ENCODE measurements around the gene LYPD1. TPM values are rescaled to one million over a fixed set of nuclear protein-coding genes. Genes with fewer than 3 reads are reported as not detected.

Gene LYPD1
- total RNA-seq, 1 experiment from 2014 or later, result 5.1 TPM

- Histone ChIP-seq H3K79me2 (ENCODE audit: low read depth) (peaks cover under 1% of the 10 kb centered on the region; the same call in 1 of the 2 replicates), H3K4me1 (replicated peaks; ENCODE audit: insufficient read depth) (no peaks in the 10 kb centered on the region), H3K9me2 (ENCODE audit: insufficient read depth) (no peaks in the 10 kb centered on the region), H3K4me2 (no peak overlapping the region), H3K27me3 (ENCODE audit: insufficient read depth, low read depth) (no peaks in the 10 kb centered on the region), H3K9me3 (ENCODE audit: insufficient read depth, low read depth) (no peaks in the 10 kb centered on the region), H3K27ac (no peak overlapping the region), H4K20me1 (ENCODE audit: insufficient read depth) (peaks cover 15% of the 10 kb centered on the region; the same call in 1 of the 2 replicates), H3K4me3 (no peak overlapping the region), H2AFZ (no peak overlapping the region), H3F3A (ENCODE audit: insufficient read depth, low read depth) (no peaks in the 10 kb centered on the region), H3K36me3 (ENCODE audit: low read depth) (no peaks in the 10 kb centered on the region)
- TF ChIP-seq CTCF (conservative IDR thresholded peaks at IDR 0.05), result no peak
- no peak for TF ChIP-seq EZH2 (IDR thresholded peaks at IDR 0.05; ENCODE audit: low read depth)
- BruUV-seq (replicated peaks), result no TSS peak
- intact Hi-C loops (cut with micrococcal nuclease; ENCODE audit: unreplicated experiment), result no loop called here
- ChIA-PET CTCF (no interaction called here), POLR2A (ENCODE audit: unreplicated experiment) (no interaction called here)
- no peak for DNase-seq
Observed at GRCh38 chr2:132608311-132608710, 61.7 kb downstream of the LYPD1 start.

- CTCF ChIA-PET, result no interaction called here
- BruUV-seq (replicated peaks), result no TSS peak
- peaks cover 14% of the 10 kb centered on the region for H4K20me1 ChIP-seq (ENCODE audit: insufficient read depth)
Observed at GRCh38 chr2:132607426-132608090, 62.4 kb downstream of the LYPD1 start.

GRCh38 chr2:132606649-132607048, 63.4 kb downstream of the LYPD1 start:
- POLR2A ChIA-PET (ENCODE audit: unreplicated experiment), result no interaction called here
- TF ChIP-seq CTCF (conservative IDR thresholded peaks at IDR 0.05) (no peak), EZH2 (IDR thresholded peaks at IDR 0.05; ENCODE audit: low read depth) (no peak)

More at GRCh38 chr2:132607426-132608090, 62.4 kb downstream of the LYPD1 start:
- Histone ChIP-seq H3K4me1 (replicated peaks; ENCODE audit: insufficient read depth) (no peaks in the 10 kb centered on the region), H3K4me2 (no peak overlapping the region), H2AFZ (no peak overlapping the region), H3K9me3 (ENCODE audit: insufficient read depth, low read depth) (no peaks in the 10 kb centered on the region), H3K4me3 (no peak overlapping the region), H3K79me2 (ENCODE audit: low read depth) (peaks cover 6% of the 10 kb centered on the region), H3K27me3 (ENCODE audit: insufficient read depth, low read depth) (no peaks in the 10 kb centered on the region), H3K9me2 (ENCODE audit: insufficient read depth) (no peaks in the 10 kb centered on the region), H3K27ac (no peak overlapping the region), H3F3A (ENCODE audit: insufficient read depth, low read depth) (no peaks in the 10 kb centered on the region), H3K36me3 (ENCODE audit: low read depth) (no peaks in the 10 kb centered on the region)
- POLR2A ChIA-PET (ENCODE audit: unreplicated experiment), result no interaction called here
- TF ChIP-seq CTCF (conservative IDR thresholded peaks at IDR 0.05), result no peak
- no peak for TF ChIP-seq EZH2 (IDR thresholded peaks at IDR 0.05; ENCODE audit: low read depth)
- no peak for DNase-seq
- intact Hi-C loops (cut with micrococcal nuclease; ENCODE audit: unreplicated experiment), result no loop called here

More at GRCh38 chr2:132606649-132607048, 63.4 kb downstream of the LYPD1 start:
- intact Hi-C loops (cut with micrococcal nuclease; ENCODE audit: unreplicated experiment), result no loop called here
- H3K79me2 ChIP-seq (ENCODE audit: low read depth), result peaks cover 6% of the 10 kb centered on the region
- no peaks in the 10 kb centered on the region for H3K9me3 ChIP-seq (ENCODE audit: insufficient read depth, low read depth)
- no peak for DNase-seq
- no TSS peak for BruUV-seq (replicated peaks)
- no peak overlapping the region for H2AFZ ChIP-seq
- peaks cover 12% of the 10 kb centered on the region for H4K20me1 ChIP-seq (ENCODE audit: insufficient read depth)
- no peaks in the 10 kb centered on the region for H3K4me1 ChIP-seq (replicated peaks; ENCODE audit: insufficient read depth)
- CTCF ChIA-PET, result no interaction called here
- H3K27ac ChIP-seq, result no peak overlapping the region
- no peaks in the 10 kb centered on the region for H3K36me3 ChIP-seq (ENCODE audit: low read depth)
- no peaks in the 10 kb centered on the region for H3F3A ChIP-seq (ENCODE audit: insufficient read depth, low read depth)
- H3K4me3 ChIP-seq, result no peak overlapping the region
- H3K27me3 ChIP-seq (ENCODE audit: insufficient read depth, low read depth), result no peaks in the 10 kb centered on the region
- H3K4me2 ChIP-seq, result no peak overlapping the region
- H3K9me2 ChIP-seq (ENCODE audit: insufficient read depth), result no peaks in the 10 kb centered on the region

Measured in PC-9 (cell line).